NCI-H2081 treated with DMSO at 0.1 percent for 48 hours (cell line): ENCODE results near the gene NPSR1.
"Not testable (repeated sequence)": the region's sequence is repeated elsewhere in the genome, so short reads cannot be mapped to it uniquely, and the experiment has no call there.

Experiments used
- DNase-seq: peaks from one replicate; lab custom pipeline; 2025; lab: John Stamatoyannopoulos, UW

The NPSR1 gene

GRCh38 chr7:34869057-34869456 is 211.0 kb downstream of the NPSR1 start:
- DNase-seq, result no peak

GRCh38 chr7:34870041-34870440 is 212.0 kb downstream of the NPSR1 start:
- not testable (repeated sequence) for DNase-seq

- DNase-seq, result not testable (repeated sequence)
Measured at GRCh38 chr7:34874329-34874728, 216.3 kb downstream of the NPSR1 start.

GRCh38 chr7:34875481-34875880 is 217.5 kb downstream of the NPSR1 start:
- DNase-seq, result no peak

- not testable (repeated sequence) for DNase-seq
Measured at GRCh38 chr7:34878944-34879735, 221.1 kb downstream of the NPSR1 start.

GRCh38 chr7:34879871-34880270 is 221.9 kb downstream of the NPSR1 start:
- no peak for DNase-seq

GRCh38 chr7:34883855-34884254 is 225.8 kb downstream of the NPSR1 start:
- not testable (repeated sequence) for DNase-seq

- no peak for DNase-seq
Measured at GRCh38 chr7:34886856-34887255, 228.8 kb downstream of the NPSR1 start.

GRCh38 chr7:34889951-34890350 is 231.9 kb downstream of the NPSR1 start:
- no peak for DNase-seq

GRCh38 chr7:34895202-34895601 is 237.2 kb downstream of the NPSR1 start:
- DNase-seq, result no peak
